GM12878 (cell line): Measurements from ENCODE around the gene GNA14.

Experiments
- EZH2 ChIP-seq: IDR thresholded peaks from 2 replicates; pipeline ENCODE4 v1.6.1; 2012; ENCODE audit warnings: low read depth, mild to moderate bottlenecking, control low read depth, inconsistent platforms, low read length, borderline replicate concordance; ENCODE audit not compliant: control insufficient read depth
- ZBED1 ChIP-seq: IDR thresholded peaks from 2 replicates; pipeline ENCODE4 v1.6.1; 2016; ENCODE audit warnings: borderline replicate concordance
- TF ChIP-seq, protein P1 (sequence below), 3 experiments: IDR thresholded peaks in 2 of 3; conservative IDR thresholded peaks in 1 of 3; 2 replicates each; pipeline ENCODE4 v1.5.1; 2011; ENCODE audit warnings: low read depth in 3 of 3, low read length in 3 of 3, mild to moderate bottlenecking in 3 of 3, control low read depth in 2 of 3, moderate library complexity in 2 of 3, inconsistent platforms in 1 of 3, mixed read lengths in 1 of 3; ENCODE audit not compliant: control insufficient read depth in 2 of 3, insufficient read depth in 1 of 3; ENCODE audit errors: extremely low read depth in 1 of 3

DNA sequence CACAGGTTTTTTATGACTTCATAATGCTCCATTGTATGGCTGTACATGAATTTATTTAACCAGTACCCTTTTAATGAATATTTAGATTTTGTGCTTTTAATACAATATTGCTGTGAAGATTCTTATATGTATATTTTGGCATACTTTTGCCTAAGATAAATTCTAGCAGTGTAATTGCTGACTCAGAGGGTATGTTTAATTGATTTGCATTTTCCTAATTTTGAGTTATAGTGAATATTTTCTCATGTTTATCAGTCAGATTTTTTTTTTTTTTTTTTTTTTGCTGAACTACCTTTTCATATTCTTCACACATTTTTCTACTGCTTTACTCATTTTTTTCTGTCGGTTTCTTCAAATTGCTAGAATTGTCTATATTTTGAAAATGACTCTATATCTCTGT lies 248.2 kb downstream of the GNA14 start:
- TF ChIP-seq EZH2 (no peak), ZBED1 (no peak)
- TF ChIP-seq, protein P1, sequence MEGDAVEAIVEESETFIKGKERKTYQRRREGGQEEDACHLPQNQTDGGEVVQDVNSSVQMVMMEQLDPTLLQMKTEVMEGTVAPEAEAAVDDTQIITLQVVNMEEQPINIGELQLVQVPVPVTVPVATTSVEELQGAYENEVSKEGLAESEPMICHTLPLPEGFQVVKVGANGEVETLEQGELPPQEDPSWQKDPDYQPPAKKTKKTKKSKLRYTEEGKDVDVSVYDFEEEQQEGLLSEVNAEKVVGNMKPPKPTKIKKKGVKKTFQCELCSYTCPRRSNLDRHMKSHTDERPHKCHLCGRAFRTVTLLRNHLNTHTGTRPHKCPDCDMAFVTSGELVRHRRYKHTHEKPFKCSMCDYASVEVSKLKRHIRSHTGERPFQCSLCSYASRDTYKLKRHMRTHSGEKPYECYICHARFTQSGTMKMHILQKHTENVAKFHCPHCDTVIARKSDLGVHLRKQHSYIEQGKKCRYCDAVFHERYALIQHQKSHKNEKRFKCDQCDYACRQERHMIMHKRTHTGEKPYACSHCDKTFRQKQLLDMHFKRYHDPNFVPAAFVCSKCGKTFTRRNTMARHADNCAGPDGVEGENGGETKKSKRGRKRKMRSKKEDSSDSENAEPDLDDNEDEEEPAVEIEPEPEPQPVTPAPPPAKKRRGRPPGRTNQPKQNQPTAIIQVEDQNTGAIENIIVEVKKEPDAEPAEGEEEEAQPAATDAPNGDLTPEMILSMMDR (IDR thresholded peaks at IDR 0.05 in 2 of 3, conservative IDR thresholded peaks at IDR 0.05 in 1 of 3; ENCODE audit: control insufficient read depth in 2 of 3, extremely low read depth in 1 of 3, insufficient read depth in 1 of 3, low read depth in 3 of 3, low read length in 3 of 3) = no peak
